Astrocyte (in vitro differentiated cells and primary cell): ENCODE results near the gene CNPY2. TPM values are rescaled to one million over a fixed set of nuclear protein-coding genes. Genes with fewer than 3 reads are reported as not detected.
A peak's percentile ranks its signal among the peaks of the same experiment; 100 is the strongest.

ENCODE experiments used
- DNase-seq: peaks from one replicate; pipeline ENCODE4 v3.0.0-alpha.2; 2010; ENCODE audit warnings: low read depth
- FAIRE-seq: peaks from 2 replicates; lab custom pipeline; 2011; peaks lifted over from hg19 to GRCh38; lab: Jason Lieb, UNC
- H2AFZ ChIP-seq: 2 replicates; pipeline ENCODE4 v1.6.0; 2012; ENCODE audit warnings: low read depth, low read length, inconsistent platforms
- H3K27ac ChIP-seq: 2 replicates; pipeline ENCODE4 v1.5.1; 2011; ENCODE audit warnings: low read depth, low read length, inconsistent platforms
- H3K27me3 ChIP-seq: 2 replicates; pipeline ENCODE4 v1.6.0; 2011; ENCODE audit warnings: low read length, inconsistent platforms; ENCODE audit not compliant: insufficient read depth
- H3K36me3 ChIP-seq: 2 replicates; pipeline ENCODE4 v1.5.1; 2011; ENCODE audit warnings: low read length, inconsistent platforms; ENCODE audit not compliant: insufficient read depth
- H3K4me1 ChIP-seq: 2 replicates; pipeline ENCODE4 v1.5.1; 2011; ENCODE audit warnings: low read length, inconsistent platforms; ENCODE audit not compliant: insufficient read depth
- H3K4me2 ChIP-seq: 2 replicates; pipeline ENCODE4 v1.6.0; 2012; ENCODE audit warnings: low read length, inconsistent platforms
- H3K4me3 ChIP-seq: 2 replicates; pipeline ENCODE4 v1.5.1; 2011; ENCODE audit warnings: low read depth, mild to moderate bottlenecking, low read length, inconsistent platforms; ENCODE audit not compliant: insufficient read depth
- H3K79me2 ChIP-seq: 2 replicates; pipeline ENCODE4 v1.6.0; 2012; ENCODE audit warnings: mild to moderate bottlenecking, low read length, inconsistent platforms; ENCODE audit not compliant: insufficient read depth
- H3K9ac ChIP-seq: 2 replicates; pipeline ENCODE4 v1.6.0; 2012; ENCODE audit warnings: mild to moderate bottlenecking, low read length, inconsistent platforms
- H3K9me3 ChIP-seq: 2 replicates; pipeline ENCODE4 v1.5.1; 2012; ENCODE audit warnings: low read depth, mild to moderate bottlenecking, low read length, inconsistent platforms; ENCODE audit not compliant: insufficient read depth
- H4K20me1 ChIP-seq: 2 replicates; pipeline ENCODE4 v1.6.0; 2012; ENCODE audit warnings: low read length, inconsistent platforms; ENCODE audit not compliant: insufficient read depth
- H3K27ac Mint-ChIP-seq: one replicate; pipeline ENCODE4 v1.8.0; 2021; ENCODE audit warnings: mild to moderate bottlenecking, mixed read lengths; ENCODE audit not compliant: unreplicated experiment
- H3K27me3 Mint-ChIP-seq: one replicate; pipeline ENCODE4 v1.8.0; 2021; ENCODE audit warnings: low read depth, mixed read lengths; ENCODE audit not compliant: unreplicated experiment
- H3K36me3 Mint-ChIP-seq: one replicate; pipeline ENCODE4 v1.8.0; 2021; ENCODE audit warnings: low read depth, mixed read lengths; ENCODE audit not compliant: unreplicated experiment
- H3K4me1 Mint-ChIP-seq: one replicate; pipeline ENCODE4 v1.8.0; 2021; ENCODE audit warnings: low read depth, mixed read lengths; ENCODE audit not compliant: unreplicated experiment
- H3K4me3 Mint-ChIP-seq: one replicate; pipeline ENCODE4 v1.8.0; 2021; ENCODE audit warnings: mild to moderate bottlenecking, moderate library complexity, mixed read lengths; ENCODE audit not compliant: unreplicated experiment
- H3K9me3 Mint-ChIP-seq: one replicate; pipeline ENCODE4 v1.8.0; 2021; ENCODE audit warnings: mild to moderate bottlenecking, mixed read lengths; ENCODE audit not compliant: unreplicated experiment
- EZH2 ChIP-seq: IDR thresholded peaks from 2 replicates; pipeline ENCODE4 v1.6.1; 2012; ENCODE audit warnings: mild to moderate bottlenecking, low read length, inconsistent platforms; ENCODE audit not compliant: insufficient read depth
- total RNA-seq: library from RNA; stranded (reverse); gene quantifications from 2 replicates; pipeline ENCODE4 v1.2.1, GENCODE V29; 2021
- TF ChIP-seq, protein P1 (sequence below): IDR thresholded peaks from 2 replicates; pipeline ENCODE4 v1.5.1; 2011; ENCODE audit warnings: low read depth, mild to moderate bottlenecking, inconsistent platforms, low read length, moderate library complexity; ENCODE audit not compliant: insufficient read depth

The CNPY2 gene
- total RNA-seq, 1 donor from 2014 or later: 187 TPM

- H3K27me3 ChIP-seq: no peaks in the 10 kb centered on the region
- peaks cover 6% of the 10 kb centered on the region for H4K20me1 ChIP-seq
- peaks cover 4% of the 10 kb centered on the region for H3K4me1 Mint-ChIP-seq
- H3K9me3 Mint-ChIP-seq: no peaks in the 10 kb centered on the region
- H3K9me3 ChIP-seq: no peaks in the 10 kb centered on the region
- FAIRE-seq (no peak), DNase-seq (no peak)
- no peaks in the 10 kb centered on the region for H3K36me3 Mint-ChIP-seq
- H3K27ac Mint-ChIP-seq: no peak overlapping the region
- TF ChIP-seq EZH2: no peak
- TF ChIP-seq, protein P1, sequence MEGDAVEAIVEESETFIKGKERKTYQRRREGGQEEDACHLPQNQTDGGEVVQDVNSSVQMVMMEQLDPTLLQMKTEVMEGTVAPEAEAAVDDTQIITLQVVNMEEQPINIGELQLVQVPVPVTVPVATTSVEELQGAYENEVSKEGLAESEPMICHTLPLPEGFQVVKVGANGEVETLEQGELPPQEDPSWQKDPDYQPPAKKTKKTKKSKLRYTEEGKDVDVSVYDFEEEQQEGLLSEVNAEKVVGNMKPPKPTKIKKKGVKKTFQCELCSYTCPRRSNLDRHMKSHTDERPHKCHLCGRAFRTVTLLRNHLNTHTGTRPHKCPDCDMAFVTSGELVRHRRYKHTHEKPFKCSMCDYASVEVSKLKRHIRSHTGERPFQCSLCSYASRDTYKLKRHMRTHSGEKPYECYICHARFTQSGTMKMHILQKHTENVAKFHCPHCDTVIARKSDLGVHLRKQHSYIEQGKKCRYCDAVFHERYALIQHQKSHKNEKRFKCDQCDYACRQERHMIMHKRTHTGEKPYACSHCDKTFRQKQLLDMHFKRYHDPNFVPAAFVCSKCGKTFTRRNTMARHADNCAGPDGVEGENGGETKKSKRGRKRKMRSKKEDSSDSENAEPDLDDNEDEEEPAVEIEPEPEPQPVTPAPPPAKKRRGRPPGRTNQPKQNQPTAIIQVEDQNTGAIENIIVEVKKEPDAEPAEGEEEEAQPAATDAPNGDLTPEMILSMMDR: no peak
- H3K27ac ChIP-seq: no peak overlapping the region
- no peaks in the 10 kb centered on the region for H3K36me3 ChIP-seq
- no peak overlapping the region for H3K9ac ChIP-seq
- H3K4me1 ChIP-seq: peaks cover 11% of the 10 kb centered on the region
- peak overlapping the region; percentile 95 for H3K4me3 Mint-ChIP-seq
- H3K4me2 ChIP-seq: no peak overlapping the region
- no peaks in the 10 kb centered on the region for H3K27me3 Mint-ChIP-seq
- H3K79me2 ChIP-seq: peaks cover 30% of the 10 kb centered on the region
- H2AFZ ChIP-seq: no peak overlapping the region
- H3K4me3 ChIP-seq: no peak overlapping the region
These were observed 45.8 kb upstream of the CNPY2 start for GRCh38 chr12:56361487-56362129.

GRCh38 chr12:56359851-56360767 lies 44.3 kb upstream of the CNPY2 start, which contains the start of gene STAT2:
Gene STAT2, minus strand, starts transcription at chr12:56360107. Its CDS starts 3,536 bp downstream, at chr12:56356571.
- Histone ChIP-seq H2AFZ (peak within 1 kb of the TSS; percentile 69), H3K27me3 (no peaks in the 10 kb centered on the region), H3K4me1 (peaks cover 11% of the 10 kb centered on the region), H3K27ac (peak within 1 kb of the TSS; percentile 81), H3K4me2 (peak within 1 kb of the TSS; percentile 90), H3K9me3 (no peaks in the 10 kb centered on the region), H3K9ac (peak within 1 kb of the TSS; percentile 89), H3K79me2 (peaks cover 41% of the 10 kb centered on the region), H3K36me3 (peaks cover 9% of the 10 kb centered on the region), H3K4me3 (peak within 1 kb of the TSS; percentile 79), H4K20me1 (peaks cover 11% of the 10 kb centered on the region)
- no peaks in the 10 kb centered on the region for H3K9me3 Mint-ChIP-seq
- peaks cover 8% of the 10 kb centered on the region for H3K4me1 Mint-ChIP-seq
- peak within 1 kb of the TSS; percentile 97 for H3K27ac Mint-ChIP-seq
- H3K27me3 Mint-ChIP-seq: no peaks in the 10 kb centered on the region
- TF ChIP-seq EZH2: no peak
- TF ChIP-seq, protein P1: no peak
- peak; percentile 100 for DNase-seq
- peak within 1 kb of the TSS; percentile 95 for H3K4me3 Mint-ChIP-seq
- peak; percentile 39 for FAIRE-seq
- peaks cover 3% of the 10 kb centered on the region for H3K36me3 Mint-ChIP-seq
